ENCODE data around the gene MAP2K5.

Gene MAP2K5

DNA sequence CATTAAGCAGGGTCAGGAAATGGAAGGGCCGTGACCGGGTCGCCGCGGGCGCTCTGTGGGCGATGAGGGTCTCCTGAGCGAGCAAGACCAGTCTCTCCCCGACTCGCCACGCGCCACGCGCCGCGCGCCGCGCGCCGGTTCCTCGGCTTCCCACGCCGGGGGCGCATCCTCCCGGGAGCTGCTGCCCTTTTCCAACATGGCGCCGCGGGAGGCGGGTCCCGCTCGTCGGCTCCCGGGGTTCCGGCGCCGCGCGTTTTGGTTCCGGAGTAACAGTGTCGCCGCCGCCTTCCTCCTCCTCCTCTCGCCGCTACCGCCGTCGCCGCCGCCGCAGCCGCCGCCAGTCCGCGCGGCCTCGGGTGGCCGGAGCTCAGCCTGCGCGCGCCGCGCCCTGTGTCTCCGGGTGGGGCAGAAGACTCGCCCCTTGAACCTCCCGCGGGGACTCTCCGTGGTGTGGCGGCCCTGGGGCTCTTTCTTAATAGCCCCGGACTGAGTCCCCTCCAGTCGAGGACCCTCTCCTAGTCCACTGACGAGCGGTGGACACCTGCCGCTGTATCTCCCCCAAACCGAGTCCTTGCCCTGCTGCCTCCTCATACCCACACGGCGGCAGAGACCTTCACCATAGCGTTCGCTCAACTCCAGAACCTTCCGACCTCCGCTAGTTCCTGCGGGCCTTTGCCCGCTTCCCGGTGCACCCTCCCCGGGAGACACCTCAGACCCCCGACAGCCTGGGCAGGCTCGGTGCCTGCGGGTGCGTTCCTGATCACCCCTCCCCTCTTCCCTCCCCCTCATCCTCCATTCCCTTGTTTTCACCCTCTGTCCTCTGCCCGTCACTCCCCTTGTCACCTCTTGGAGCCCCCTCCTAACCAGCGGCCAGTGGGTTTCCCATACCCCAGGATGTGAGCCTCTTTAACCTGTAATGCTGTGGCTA is at the start of gene MAP2K5:
Gene MAP2K5, plus strand, starts transcription at position 284 of the 928 bp plus-strand sequence. Its CDS starts 633 bp downstream, at position 917.
- DNase-seq: peak; percentile 58

DNA sequence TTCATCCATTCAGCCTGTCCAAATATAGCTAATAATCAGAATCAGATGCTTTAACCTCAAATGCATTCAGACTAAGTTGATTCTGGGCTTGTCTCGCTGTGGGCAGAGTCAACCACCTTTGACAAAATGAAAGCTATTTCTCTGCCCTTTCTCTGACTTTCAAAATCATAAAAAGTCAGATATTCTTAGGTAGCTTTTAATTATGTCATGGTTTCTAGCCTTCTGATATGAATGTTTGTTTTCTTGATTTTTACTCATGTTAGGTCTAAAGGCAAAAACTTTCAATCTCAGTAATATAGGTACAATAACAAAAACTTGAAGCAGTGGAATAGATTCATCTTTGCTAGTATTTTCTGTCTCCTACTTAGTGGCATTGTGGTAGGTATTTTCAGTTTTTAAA is 46.9 kb upstream of the MAP2K5 start:
- DNase-seq: no peak

DNA sequence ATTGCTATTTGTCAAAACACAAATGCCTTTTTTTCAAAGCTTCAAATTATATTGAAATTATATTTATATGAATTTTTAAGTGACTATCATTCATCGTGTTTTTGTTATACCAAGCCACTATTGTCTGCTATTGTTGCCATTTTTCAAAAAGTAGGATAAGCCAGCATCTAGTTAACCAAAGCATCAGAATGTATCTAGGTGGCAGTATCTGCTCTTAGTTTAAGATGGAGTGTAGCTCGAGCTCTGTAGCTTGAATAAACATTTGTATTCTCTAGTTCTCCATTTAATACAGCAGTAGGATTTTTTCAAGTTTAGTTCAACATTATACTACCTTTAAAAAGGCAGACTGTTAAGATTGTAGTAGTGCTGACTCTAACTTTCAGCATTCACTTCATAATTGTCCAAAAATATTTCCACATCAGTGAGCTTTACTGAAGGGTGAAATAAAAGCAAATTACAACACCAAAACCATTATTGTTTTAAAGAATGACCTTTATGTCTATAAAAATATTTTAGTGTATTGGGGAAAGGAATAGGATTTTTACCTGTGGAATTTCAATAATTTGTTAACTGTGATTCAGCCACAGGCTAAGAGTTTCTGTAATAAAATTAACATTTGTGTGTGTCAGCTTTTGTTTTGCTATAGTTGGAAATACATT is 41.2 kb upstream of the MAP2K5 start:
- DNase-seq: no peak

DNA sequence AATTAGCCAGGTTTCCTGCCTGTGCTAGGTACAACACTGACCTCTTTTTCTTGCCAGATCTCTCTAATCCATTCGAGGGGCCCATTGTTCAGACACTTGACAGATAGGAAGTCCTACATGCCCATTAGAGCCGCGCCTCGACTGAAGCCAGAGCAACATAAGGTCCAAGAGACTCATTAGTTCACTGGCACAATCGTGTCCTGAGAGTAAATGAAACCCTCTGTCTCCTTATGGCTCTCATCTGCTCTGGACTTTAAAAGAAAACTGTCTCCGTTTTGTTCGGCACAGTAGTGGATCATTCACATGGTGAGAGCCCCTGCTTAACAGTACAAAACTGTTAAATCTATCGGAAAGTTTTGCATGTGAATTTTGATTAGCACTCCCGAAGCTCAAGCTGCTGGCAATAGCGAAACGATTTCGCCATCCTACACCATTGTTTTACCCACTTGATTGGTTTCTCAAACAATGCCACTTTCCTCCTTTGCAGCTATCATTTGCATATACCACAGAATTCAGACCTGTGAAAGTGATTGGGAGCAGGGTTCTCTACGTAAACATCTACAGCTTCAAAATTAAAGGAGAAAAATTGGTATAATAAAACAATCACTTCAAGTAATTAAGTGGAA is 40.6 kb upstream of the MAP2K5 start:
- no peak for DNase-seq

DNA sequence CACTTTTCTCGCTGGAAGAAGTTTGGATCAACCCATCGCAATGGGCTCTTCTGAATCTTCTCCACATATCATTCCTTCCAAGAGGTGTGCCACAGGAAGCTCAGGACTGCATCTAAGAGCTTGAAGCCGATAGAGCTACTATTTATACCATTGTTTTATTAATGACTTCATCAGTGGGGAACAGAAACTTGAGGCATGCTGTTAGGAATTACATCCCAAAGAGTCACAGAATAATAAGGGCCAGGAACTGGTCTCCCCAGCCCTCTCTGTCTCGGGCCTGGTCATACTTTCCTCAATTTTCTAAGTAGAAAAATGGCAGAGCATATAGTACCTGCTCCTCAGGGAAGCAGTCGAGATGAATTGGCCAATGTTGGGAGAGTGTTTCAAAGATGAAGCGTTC is 38.4 kb upstream of the MAP2K5 start:
- no peak for DNase-seq

DNA sequence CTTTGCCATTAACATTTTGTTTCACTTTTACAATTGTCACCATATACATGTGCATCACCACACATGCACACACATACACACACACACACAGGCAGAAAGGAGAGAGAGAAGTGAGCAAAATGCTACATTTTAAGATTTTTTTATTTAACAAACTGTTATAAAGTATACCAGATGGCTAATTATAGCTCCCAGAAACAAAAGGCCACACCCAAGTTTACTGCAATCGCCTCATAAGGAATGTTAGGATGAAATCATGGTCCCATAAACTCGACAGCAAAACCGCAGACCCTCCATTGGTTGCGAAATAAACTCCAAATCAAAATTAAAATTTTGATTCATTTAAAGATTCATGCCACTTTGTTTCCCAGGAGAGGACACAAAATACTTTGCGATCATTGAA is 37.7 kb upstream of the MAP2K5 start:
- no peak for DNase-seq

DNA sequence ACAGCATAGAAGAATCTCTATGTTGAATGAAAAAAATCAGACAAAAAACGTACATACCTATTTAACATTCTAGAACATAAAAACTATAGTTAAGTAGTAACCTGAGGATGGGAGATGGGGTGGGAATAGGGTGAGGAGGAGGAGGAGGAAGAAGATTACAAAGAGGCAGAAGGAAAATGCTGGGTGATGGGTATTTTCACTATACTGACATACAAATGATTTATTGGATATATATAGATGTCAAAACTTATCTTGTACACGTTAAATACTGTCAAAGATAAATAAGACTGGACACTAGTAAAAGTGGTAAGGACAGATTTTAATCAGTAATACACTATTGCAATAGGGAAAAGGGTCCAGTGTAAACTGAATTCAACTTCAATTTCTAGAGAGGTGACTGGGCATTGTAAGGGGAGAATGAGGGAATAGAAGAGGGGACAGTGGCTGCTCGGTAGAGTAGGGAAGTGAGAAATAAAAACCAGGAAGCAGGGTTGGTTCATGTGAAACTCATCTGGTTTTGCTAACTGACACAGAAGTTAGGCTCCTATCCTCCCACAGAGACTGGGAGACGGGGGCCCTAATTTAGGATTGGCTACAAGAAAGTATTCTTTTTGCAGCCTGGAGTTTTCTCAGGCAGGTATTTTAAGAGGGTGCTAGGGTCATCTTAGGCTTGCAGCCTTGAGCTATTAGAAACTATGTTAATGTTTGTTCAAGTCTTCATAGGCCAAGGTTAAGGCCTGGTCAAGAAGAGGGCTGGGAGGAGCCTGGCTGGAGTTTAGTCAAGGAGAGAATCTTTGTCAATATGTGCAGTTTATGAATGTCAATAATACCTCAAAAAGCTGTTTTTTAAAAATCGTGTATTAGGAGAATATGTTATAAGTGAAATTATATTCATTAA is 36.6 kb upstream of the MAP2K5 start:
- no peak for DNase-seq

DNA sequence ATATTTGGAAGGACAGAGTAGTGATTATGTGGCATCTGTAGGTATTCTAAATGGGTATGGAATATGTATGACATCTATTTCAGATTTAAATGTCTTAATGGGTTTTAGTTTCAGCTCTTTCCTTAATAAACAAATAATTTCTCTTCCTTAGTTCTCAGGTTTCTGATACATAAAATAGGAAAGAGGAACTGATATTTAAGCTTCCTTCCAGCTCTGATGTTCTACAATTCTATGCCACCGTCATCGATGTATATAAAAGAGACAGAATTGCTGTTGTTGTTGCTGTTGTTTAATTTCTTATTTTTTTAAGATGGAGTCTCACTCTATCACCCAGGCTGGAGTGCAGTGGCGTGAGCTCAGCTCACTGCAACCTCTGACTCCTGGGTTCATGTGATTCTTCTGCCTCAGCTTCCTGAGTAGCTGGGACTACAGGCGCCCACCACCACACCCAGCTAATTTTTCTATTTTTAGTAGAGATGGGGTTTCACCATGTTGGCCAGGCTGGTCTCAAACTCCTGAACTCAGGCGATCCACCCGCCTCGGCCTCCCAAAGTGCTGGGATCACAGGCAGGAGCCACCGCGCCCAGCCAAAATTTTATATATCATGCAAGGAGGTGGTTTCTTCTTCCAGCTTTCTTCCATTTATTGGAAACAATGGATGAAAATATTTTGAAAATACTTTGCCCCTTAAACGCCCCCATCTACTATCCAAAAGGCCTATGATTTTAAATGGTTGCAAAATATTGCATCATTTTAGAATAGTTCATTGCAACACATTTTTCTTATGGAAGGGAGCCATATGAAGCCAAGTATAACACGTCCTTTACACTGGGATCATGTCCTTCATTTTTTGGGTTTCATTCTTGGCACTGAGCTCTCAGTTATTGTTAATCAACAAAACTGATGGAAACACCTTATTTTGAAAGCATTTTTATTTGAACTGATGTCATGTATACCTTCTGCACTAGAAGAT is 35.4 kb upstream of the MAP2K5 start:
- DNase-seq: no peak

DNA sequence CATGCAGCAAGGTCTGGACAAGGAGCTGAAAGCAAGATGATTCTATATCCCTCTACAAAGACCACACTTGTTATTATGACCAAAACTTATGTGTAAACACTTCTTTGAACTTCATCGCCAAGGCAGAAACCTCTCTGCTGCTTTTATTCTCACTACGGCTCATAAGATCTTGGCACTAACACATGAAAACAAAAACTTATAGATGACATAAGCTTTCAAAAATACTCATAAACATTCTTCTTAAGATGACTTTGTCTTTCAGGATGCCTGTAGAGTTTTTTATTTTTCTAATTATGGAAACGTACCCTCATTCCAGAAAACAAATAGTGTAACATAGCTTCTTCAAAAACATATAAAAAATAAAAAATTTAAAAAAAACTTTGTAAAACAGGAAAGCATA is 34.1 kb upstream of the MAP2K5 start:
- no peak for DNase-seq

DNA sequence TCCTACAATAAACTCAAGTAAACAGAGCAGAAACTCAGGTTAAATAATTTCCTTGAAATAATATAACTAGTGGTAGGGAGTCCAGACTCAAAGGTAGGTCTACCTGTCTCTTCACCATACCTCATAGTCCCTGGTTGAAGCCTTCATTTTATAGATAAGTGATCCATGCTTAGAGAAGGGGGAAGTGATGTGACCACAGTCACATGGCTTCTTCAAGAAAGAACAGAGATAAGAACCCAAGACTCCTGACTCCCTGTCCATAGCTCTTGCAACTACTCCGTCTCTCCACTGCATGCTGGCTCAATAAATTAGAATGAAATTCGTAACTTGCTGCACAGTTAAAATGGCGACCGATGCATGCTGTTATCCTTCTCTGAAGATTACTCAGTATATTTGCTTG is 32.6 kb upstream of the MAP2K5 start:
- DNase-seq: no peak

DNA sequence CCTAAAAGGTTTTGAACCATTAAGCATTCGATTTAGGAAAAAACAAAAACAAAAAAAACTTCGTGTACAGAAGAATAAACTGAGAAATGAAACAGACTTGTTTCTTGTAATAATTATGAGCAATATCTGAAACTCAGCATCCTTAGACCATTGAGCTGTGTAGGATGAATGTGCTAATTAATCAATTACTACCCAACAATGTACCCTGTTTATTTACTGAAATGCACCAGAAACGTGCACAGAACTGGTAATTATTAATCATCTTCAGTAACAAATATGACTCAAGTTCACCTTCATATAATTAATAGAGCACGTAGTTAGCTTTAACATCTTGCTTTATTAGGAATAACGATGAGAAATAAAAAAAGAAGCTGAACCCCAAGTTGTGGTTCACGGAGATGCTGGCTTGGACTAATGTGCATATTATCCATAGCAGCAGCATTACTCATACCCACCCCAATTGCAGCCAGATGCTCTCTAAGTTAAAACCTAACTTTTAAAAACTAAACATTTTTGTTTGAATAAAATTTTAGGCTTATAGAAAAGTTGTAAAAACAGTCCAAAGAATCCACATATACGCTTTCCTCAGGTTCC is 31.8 kb upstream of the MAP2K5 start:
- DNase-seq: no peak

DNA sequence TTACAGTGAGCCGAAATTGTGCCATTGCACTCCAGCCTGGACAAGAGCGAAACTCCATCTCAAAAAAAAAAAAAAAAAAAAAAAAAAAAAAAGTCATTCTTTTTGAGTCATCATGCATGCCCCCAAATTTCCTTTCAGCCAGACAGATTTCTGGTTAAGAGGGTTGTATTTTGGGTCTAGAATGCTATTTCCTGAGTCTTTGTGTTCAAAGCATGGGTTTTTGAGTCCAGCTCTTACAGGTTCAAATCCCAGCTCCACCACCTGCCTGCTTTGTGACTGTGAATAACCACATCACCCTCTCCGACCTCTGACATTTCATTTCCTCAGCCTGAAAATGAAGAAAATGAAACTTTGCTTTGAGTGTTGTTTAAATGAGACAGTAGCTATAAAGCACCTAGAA is 30.9 kb upstream of the MAP2K5 start:
- no peak for DNase-seq

DNA sequence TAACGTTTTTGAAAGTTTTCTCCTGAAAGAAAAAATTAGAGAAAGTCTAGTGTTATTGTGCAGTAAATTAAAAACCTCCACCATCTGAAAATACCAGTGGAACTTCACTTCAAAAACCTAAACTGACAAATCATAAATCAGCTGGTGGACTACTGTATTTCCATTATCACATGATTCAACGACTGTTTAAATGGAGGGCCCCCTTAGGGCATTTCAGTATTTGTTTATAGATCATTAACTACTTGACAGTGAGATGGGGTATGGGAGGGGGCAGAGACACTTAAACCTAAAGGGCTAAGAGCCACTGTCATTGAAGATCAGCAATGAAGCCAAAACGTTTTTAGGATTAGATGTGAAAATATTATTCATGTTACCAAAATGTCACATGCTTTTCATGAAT is 30.4 kb upstream of the MAP2K5 start:
- DNase-seq: no peak

DNA sequence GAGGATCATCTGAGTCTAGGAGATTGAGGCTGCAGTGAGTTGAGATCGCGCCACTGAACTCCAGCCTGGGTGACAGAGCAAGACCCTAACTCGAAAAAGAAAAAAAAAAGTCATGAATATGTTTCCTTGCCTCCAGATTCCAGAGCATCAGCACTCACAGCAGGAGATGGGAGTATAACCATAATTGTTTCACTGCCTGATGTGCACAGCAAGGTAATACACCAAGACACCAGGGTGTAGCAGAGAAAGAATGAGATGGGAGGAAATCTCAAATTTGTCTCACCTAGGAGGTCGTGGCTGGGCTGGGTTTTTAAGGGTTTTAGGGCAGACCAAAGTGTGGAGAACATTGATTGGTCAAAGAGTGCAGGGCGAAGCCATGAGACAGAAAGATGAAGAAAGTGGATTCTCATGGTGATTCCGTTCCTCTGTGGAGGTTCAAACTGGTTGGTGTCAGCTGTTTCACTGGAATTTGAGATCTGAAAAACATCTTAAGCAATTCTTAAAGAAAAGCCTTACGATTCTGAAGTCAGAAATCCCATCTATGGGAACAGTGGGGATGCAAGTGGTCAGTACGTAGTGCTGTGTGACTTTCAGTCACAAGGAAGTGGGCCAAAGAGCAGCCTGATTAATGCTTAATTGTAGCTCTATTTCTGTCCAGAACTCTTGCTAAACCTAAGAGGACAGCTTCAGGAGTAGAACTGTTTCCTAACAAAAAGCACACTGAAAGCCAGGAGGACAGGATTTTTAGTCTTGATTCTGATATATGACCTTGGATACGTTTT is 29.4 kb upstream of the MAP2K5 start:
- no peak for DNase-seq

DNA sequence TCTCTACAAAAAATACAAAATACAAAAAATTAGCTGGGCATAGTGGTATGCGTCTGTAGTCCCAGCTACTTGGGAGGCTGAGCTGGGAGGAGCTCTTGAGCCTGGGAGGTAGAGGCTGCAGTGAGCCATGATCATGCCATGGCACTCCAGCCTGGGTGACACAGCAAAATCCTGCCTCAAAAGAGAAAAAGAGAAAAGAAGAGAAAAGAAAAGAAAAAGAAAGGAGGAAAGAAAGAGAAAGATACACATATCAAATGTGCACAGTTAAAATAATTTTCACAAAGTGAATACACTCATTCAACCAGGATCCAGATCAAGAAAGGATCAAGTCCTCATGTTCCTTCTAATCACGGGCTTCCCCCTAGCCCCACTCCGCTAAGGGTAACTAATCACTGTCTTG is 27.4 kb upstream of the MAP2K5 start:
- no peak for DNase-seq

DNA sequence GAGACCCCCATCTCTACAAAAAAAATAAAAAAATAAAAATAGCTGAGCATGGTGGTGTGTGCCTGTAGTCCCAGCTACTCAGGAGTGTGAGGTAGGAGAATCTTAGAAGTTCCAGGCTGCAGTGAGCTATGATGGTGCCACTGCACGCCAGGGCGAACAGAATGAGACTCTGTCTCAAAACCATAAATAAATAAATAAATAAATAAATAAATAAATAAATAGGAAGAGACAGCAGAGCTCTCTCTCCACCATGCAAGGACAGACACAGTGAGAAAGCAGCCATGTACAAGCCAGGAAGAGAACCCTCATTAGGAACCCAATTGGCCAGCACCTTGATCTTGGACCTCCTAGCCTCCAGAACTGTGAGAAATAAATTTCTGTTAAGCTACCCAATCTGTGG is 26.9 kb upstream of the MAP2K5 start:
- no peak for DNase-seq

DNA sequence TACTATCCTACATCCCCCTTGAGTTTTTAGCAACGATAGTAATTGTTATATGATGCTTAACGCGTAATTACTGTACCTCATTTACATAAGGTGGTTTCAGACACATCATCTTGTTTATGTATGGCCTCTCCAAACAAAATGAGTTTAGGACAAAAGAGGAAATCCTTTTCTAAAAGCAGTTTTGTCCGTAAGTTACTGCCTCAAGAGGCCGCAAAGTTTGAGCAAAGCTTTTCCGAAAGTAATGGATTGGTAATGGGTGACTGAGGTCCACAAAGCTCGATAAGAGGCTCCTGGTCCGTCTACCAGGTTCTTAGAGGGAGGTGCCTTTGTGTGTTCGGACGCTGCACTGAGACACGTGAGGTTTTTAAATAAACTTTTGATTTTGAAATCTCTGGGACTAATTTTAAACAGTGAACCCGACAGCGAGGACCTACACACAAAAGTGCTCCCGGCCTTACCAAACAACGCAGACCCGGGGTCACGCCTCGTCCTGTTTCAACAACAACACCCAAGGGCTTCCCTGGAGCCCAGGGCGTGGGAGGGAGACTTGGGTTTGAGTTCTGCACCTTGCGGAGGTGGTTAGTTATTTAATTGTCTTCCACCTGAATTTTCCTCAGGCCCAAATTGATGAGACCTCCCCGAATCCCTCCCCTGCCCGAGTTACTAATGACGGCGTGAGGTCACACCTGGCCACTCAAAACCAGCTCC is 22.0 kb upstream of the MAP2K5 start:
- no peak for DNase-seq

DNA sequence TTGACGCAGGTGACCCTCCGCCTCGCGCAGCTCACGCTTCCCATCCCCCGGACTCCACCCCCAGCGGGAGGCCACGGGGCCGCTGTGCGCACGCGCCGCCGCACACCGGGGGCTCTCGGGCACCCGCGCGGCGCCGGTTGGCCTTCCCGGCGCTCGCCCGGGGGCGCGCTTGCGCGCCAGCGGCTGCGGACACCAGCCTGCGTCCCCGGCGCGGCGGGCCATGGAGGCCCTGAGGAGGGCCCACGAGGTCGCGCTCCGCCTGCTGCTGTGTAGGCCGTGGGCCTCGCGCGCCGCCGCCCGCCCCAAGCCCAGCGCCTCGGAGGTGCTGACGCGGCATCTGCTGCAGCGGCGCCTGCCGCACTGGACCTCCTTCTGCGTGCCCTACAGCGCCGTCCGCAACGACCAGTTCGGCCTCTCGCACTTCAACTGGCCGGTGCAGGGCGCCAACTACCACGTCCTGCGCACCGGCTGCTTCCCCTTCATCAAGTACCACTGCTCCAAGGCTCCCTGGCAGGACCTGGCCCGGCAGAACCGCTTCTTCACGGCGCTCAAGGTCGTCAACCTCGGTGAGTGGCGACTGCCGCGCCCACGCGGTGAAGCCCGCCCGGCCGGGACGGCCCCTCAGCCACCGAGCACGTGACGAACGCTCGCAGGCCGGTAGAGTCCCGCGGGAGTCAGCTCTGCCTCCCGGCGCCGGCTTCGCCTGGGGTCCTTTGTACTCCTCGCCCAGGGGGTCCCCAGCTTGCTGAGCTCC is 21.3 kb upstream of the MAP2K5 start, which contains the start of gene C15orf61:
Gene C15orf61, plus strand, starts transcription at position 103 of the 754 bp plus-strand sequence. Its CDS starts 118 bp downstream, at position 221.
- peak; percentile 67 for DNase-seq

All from T1000 (cell line).